GM10266 (cell line): ENCODE measurements around the gene AGBL5.

ENCODE experiments used
- DNase-seq: peaks from one replicate; pipeline ENCODE4 v3.0.0; 2012; ENCODE audit errors: extremely low spot score
- CTCF ChIP-seq: IDR thresholded peaks from 2 replicates; pipeline ENCODE4 v1.5.1; 2012; ENCODE audit warnings: mild to moderate bottlenecking, low read depth; ENCODE audit not compliant: control insufficient read depth, insufficient read depth; ENCODE audit errors: missing control alignments

The AGBL5 gene

GRCh38 chr2:27053776-27054175, 2.3 kb downstream of the AGBL5 start:
- TF ChIP-seq CTCF, result no peak
- no peak for DNase-seq

- TF ChIP-seq CTCF, result no peak
Measured at GRCh38 chr2:27054721-27055120, 3.3 kb downstream of the AGBL5 start.

GRCh38 chr2:27057184-27057583, 5.7 kb downstream of the AGBL5 start:
- no peak for DNase-seq
- no peak for TF ChIP-seq CTCF

More at GRCh38 chr2:27054721-27055120, 3.3 kb downstream of the AGBL5 start:
- no peak for DNase-seq

GRCh38 chr2:27058210-27058609, 6.7 kb downstream of the AGBL5 start:
- TF ChIP-seq CTCF, result no peak

GRCh38 chr2:27059141-27059820, 7.8 kb downstream of the AGBL5 start:
- TF ChIP-seq CTCF, result no peak
- DNase-seq, result no peak

More at GRCh38 chr2:27058210-27058609, 6.7 kb downstream of the AGBL5 start:
- no peak for DNase-seq

GRCh38 chr2:27060323-27060722, 8.9 kb downstream of the AGBL5 start:
- no peak for TF ChIP-seq CTCF
- no peak for DNase-seq

GRCh38 chr2:27065128-27065527, 13.7 kb downstream of the AGBL5 start:
- DNase-seq, result no peak
- no peak for TF ChIP-seq CTCF
